Cardiac muscle cell (in vitro differentiated cells and primary cell): Measurements from ENCODE around the gene SYCP1. TPM values are rescaled to one million over a fixed set of nuclear protein-coding genes. Genes with fewer than 3 reads are reported as not detected.

Source experiments
- DNase-seq, 2 donors: peaks; one replicate each; pipeline versions ENCODE4 v3.0.0 to v3.0.0-alpha.2; 2010 to 2017; ENCODE audit warnings: low read depth in 1 of 2, low spot score in 1 of 2
- H3K27ac ChIP-seq: fragments of 200-600 bp; sonication (generic); 2 replicates; pipeline ENCODE4 v1.5.1; 2016
- H3K27me3 ChIP-seq: fragments of 200-600 bp; sonication (generic); 2 replicates; pipeline ENCODE4 v1.6.0; 2016; ENCODE audit warnings: control low read depth
- H3K36me3 ChIP-seq: fragments of 200-600 bp; sonication (generic); 2 replicates; pipeline ENCODE4 v1.5.1; 2016; ENCODE audit warnings: control low read depth
- H3K4me1 ChIP-seq: fragments of 200-600 bp; sonication (generic); 2 replicates; pipeline ENCODE4 v1.8.1; 2017; ENCODE audit warnings: low read depth, mild to moderate bottlenecking, mixed run types
- H3K4me3 ChIP-seq: fragments of 200-600 bp; sonication (generic); 2 replicates; pipeline ENCODE4 v1.5.1; 2016; ENCODE audit warnings: mild to moderate bottlenecking
- H3K9me3 ChIP-seq: fragments of 200-600 bp; sonication (generic); 2 replicates; pipeline ENCODE4 v1.5.1; 2017; ENCODE audit warnings: low read depth, mild to moderate bottlenecking, control low read depth
- CTCF ChIP-seq: IDR thresholded peaks from 2 replicates; pipeline ENCODE4 v1.5.1; 2012; ENCODE audit warnings: low read depth, mild to moderate bottlenecking, low read length
- polyA plus RNA-seq: library from polyadenylated mRNA; unstranded; fragments of >200 nt; fragmentation: Nextera tagmentation; extraction: Ambion mirVana; gene quantifications from 2 replicates; pipeline ENCODE4 v1.2.1, GENCODE V29; 2016
- total RNA-seq: library from RNA; depleted of rRNA; stranded (reverse); fragments of >200 nt; gene quantifications from 2 replicates; pipeline ENCODE4 v1.2.3, GENCODE V29; 2016

The SYCP1 gene
- total and polyA plus RNA-seq, 2 experiments from 2014 or later: not detected

- no peak for TF ChIP-seq CTCF
- H3K9me3 ChIP-seq: no peaks in the 10 kb centered on the region
- no peak overlapping the region for H3K4me3 ChIP-seq
- H3K27me3 ChIP-seq: peaks cover under 1% of the 10 kb centered on the region
- no peaks in the 10 kb centered on the region for H3K4me1 ChIP-seq
- DNase-seq: no peak
- no peaks in the 10 kb centered on the region for H3K36me3 ChIP-seq
- H3K27ac ChIP-seq: no peak overlapping the region
Observed at GRCh38 chr1:114861384-114861783, 6.7 kb downstream of the SYCP1 start.

- Histone ChIP-seq H3K27ac (no peak overlapping the region), H3K9me3 (no peaks in the 10 kb centered on the region), H3K4me1 (no peaks in the 10 kb centered on the region), H3K4me3 (no peak overlapping the region), H3K36me3 (no peaks in the 10 kb centered on the region), H3K27me3 (no peaks in the 10 kb centered on the region)
- no peak for DNase-seq
- no peak for TF ChIP-seq CTCF
Observed at GRCh38 chr1:114892194-114892918, 37.7 kb downstream of the SYCP1 start.

- Histone ChIP-seq H3K4me3 (no peak overlapping the region), H3K4me1 (no peaks in the 10 kb centered on the region), H3K9me3 (no peaks in the 10 kb centered on the region), H3K27me3 (no peaks in the 10 kb centered on the region), H3K36me3 (no peaks in the 10 kb centered on the region), H3K27ac (no peak overlapping the region)
- TF ChIP-seq CTCF: no peak
- no peak for DNase-seq
Observed at GRCh38 chr1:114896795-114897194, 42.1 kb downstream of the SYCP1 start.

GRCh38 chr1:114901814-114902213 lies 47.2 kb downstream of the SYCP1 start:
- Histone ChIP-seq H3K4me1 (no peaks in the 10 kb centered on the region), H3K27me3 (no peaks in the 10 kb centered on the region), H3K4me3 (no peak overlapping the region), H3K36me3 (no peaks in the 10 kb centered on the region), H3K27ac (no peak overlapping the region), H3K9me3 (no peaks in the 10 kb centered on the region)
- TF ChIP-seq CTCF: no peak
- DNase-seq: peak in 1 of 2 donors; percentile 8

- Histone ChIP-seq H3K9me3 (no peaks in the 10 kb centered on the region), H3K4me1 (no peaks in the 10 kb centered on the region), H3K36me3 (no peaks in the 10 kb centered on the region), H3K27ac (no peak overlapping the region), H3K27me3 (no peaks in the 10 kb centered on the region), H3K4me3 (no peak overlapping the region)
- TF ChIP-seq CTCF: no peak
- peak in 1 of 2 donors; percentile 12 for DNase-seq
Observed at GRCh38 chr1:114902343-114902742, 47.7 kb downstream of the SYCP1 start.
